Duodenal mucosa (tissue), 2 donors: Measurements from ENCODE around the gene FLT3.

Experiments
- H3K27ac ChIP-seq: one replicate; pipeline ENCODE4 v1.7.0; 2013; ENCODE audit warnings: low read depth, low read length
- H3K27me3 ChIP-seq, 2 donors: one replicate each; pipeline ENCODE4 v1.7.0; 2013; ENCODE audit warnings: low read length in 2 of 2, control low read depth in 1 of 2; ENCODE audit not compliant: insufficient read depth in 2 of 2, control insufficient read depth in 1 of 2
- H3K36me3 ChIP-seq, 2 donors: one replicate each; pipeline ENCODE4 v1.7.0; 2013; ENCODE audit warnings: low read length in 2 of 2, control low read depth in 1 of 2; ENCODE audit not compliant: insufficient read depth in 2 of 2, control insufficient read depth in 1 of 2
- H3K4me1 ChIP-seq, 2 donors: one replicate each; pipeline ENCODE4 v1.7.0; 2013; ENCODE audit warnings: low read length in 2 of 2, control low read depth in 1 of 2; ENCODE audit not compliant: insufficient read depth in 2 of 2, control insufficient read depth in 1 of 2
- H3K4me3 ChIP-seq, 2 donors: one replicate each; pipeline ENCODE4 v1.7.0; 2013; ENCODE audit warnings: low read length in 2 of 2, low read depth in 1 of 2
- H3K9ac ChIP-seq, 2 donors: one replicate each; pipeline ENCODE4 v1.7.0; 2013; ENCODE audit warnings: low read length in 2 of 2, low read depth in 1 of 2
- H3K9me3 ChIP-seq, 2 donors: one replicate each; pipeline ENCODE4 v1.7.0; 2013; ENCODE audit warnings: low read length in 2 of 2, control low read depth in 1 of 2; ENCODE audit not compliant: control insufficient read depth in 1 of 2

FLT3 gene

GRCh38 chr13:28047757-28048388 lies 52.5 kb downstream of the FLT3 start:
- Histone ChIP-seq H3K9ac (no peak overlapping the region), H3K27me3 (peaks cover 0 to 3% of the 10 kb centered on the region in 2 donors), H3K27ac (no peak overlapping the region), H3K4me1 (peaks cover 0 to 4% of the 10 kb centered on the region in 2 donors), H3K36me3 (no peaks in the 10 kb centered on the region), H3K4me3 (no peak overlapping the region), H3K9me3 (no peaks in the 10 kb centered on the region)

DNA sequence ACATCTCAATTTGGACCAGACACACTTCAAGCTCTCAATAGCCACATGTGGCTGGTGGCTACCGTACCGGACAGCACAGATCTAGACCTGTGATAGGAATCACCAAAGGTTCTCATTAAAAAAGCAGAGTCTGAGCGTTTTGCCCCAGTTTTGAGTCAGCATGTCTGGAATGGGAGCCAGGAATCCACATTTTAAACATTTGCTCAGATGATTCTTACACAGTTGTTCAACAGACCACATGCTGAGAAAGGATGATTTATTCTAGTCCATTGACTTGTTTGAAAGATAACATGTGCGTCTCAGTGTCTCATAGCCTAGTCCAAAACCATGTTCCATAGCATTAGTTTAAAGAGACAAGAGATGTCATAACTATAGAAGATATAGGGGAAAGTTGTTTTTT lies 53.4 kb downstream of the FLT3 start:
- Histone ChIP-seq H3K36me3 (no peaks in the 10 kb centered on the region), H3K27ac (no peak overlapping the region), H3K4me1 (peaks cover 0 to 4% of the 10 kb centered on the region in 2 donors), H3K4me3 (no peak overlapping the region), H3K27me3 (peaks cover 0 to 3% of the 10 kb centered on the region in 2 donors), H3K9me3 (no peaks in the 10 kb centered on the region), H3K9ac (no peak overlapping the region)

DNA sequence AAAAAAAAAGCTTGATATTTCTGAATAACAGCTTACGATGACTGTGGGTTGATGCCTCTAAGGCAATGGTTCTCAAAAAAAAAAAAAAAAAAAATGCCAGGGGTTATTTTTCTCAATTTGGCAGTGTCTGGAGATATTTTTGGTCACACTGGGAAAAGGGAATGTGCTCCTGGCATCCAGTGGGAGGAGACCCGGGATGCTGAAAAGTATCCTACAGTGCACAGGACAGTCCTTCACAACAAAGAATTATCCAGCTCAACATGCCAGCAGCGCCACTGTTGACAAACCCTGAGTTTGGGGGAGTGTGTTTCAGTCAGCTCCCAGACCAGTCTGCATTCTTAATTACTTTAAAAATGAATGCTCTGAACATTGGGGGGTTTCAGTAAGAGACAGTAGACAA lies 54.5 kb downstream of the FLT3 start:
- Histone ChIP-seq H3K4me1 (peaks cover 0 to 4% of the 10 kb centered on the region in 2 donors), H3K36me3 (no peaks in the 10 kb centered on the region)

GRCh38 chr13:28044608-28045007 lies 55.8 kb downstream of the FLT3 start:
- Histone ChIP-seq H3K27ac (no peak overlapping the region), H3K4me1 (no peaks in the 10 kb centered on the region), H3K27me3 (peaks cover 0 to 3% of the 10 kb centered on the region in 2 donors), H3K9me3 (no peaks in the 10 kb centered on the region), H3K4me3 (no peak overlapping the region), H3K9ac (no peak overlapping the region), H3K36me3 (no peaks in the 10 kb centered on the region)

More for the DNA sequence above, 54.5 kb downstream of the FLT3 start:
- H3K4me3 ChIP-seq = no peak overlapping the region
- H3K27ac ChIP-seq = no peak overlapping the region
- no peaks in the 10 kb centered on the region for H3K9me3 ChIP-seq
- no peak overlapping the region for H3K9ac ChIP-seq
- H3K27me3 ChIP-seq = peaks cover 0 to 3% of the 10 kb centered on the region in 2 donors

DNA sequence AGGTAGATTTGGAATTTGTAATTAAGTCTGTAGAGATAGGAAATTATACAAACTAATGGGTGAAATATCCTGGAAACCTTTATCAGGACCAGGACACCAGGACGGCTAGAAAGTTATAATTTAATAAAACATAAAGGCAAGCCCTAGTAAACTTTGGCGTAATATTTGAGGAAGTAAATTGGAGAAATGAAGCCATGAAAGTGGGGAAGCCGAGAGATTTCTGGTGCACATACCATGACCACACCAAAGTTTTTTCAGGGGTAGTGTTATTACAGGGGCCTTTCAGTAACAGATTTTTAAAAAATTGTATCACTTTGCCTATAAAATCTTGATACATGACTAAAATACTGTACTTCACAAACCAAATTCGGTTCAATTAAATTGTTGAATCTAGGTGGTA lies 57.2 kb downstream of the FLT3 start:
- no peak overlapping the region for H3K27ac ChIP-seq
- H3K4me3 ChIP-seq = no peak overlapping the region
- H3K4me1 ChIP-seq = no peaks in the 10 kb centered on the region
- no peaks in the 10 kb centered on the region for H3K27me3 ChIP-seq
- no peaks in the 10 kb centered on the region for H3K9me3 ChIP-seq
- H3K36me3 ChIP-seq = no peaks in the 10 kb centered on the region
- H3K9ac ChIP-seq = no peak overlapping the region

- Histone ChIP-seq H3K27me3 (no peaks in the 10 kb centered on the region), H3K4me3 (no peak overlapping the region), H3K9ac (no peak overlapping the region), H3K9me3 (no peaks in the 10 kb centered on the region), H3K36me3 (no peaks in the 10 kb centered on the region), H3K27ac (no peak overlapping the region), H3K4me1 (no peaks in the 10 kb centered on the region)
Measured at GRCh38 chr13:28041501-28041900, 58.9 kb downstream of the FLT3 start.

DNA sequence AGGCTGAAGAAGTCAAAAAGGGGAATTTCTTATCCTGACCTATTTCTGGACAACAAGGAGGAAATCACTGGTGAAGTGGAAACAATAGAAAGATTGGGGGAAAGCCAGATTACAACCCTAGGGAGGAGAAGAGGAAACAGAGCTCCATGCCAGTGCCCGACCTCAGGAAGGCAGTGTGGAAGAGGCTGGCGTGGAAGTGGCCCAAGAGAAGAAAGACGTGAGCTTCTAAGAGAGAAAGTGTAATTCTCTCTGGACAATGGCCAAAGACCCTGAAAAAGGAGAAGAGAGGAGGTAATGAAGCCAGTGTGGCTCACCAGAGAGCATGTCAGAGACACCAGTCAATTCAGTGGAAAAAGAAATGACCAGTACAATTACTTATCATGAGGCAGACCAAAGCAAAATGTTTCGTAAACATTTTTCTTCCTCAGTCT lies 59.3 kb downstream of the FLT3 start:
- no peaks in the 10 kb centered on the region for H3K36me3 ChIP-seq
- H3K27ac ChIP-seq = no peak overlapping the region
- H3K9me3 ChIP-seq = no peaks in the 10 kb centered on the region
- no peaks in the 10 kb centered on the region for H3K27me3 ChIP-seq
- H3K4me1 ChIP-seq = no peaks in the 10 kb centered on the region
- no peak overlapping the region for H3K9ac ChIP-seq
- H3K4me3 ChIP-seq = no peak overlapping the region

- Histone ChIP-seq H3K9me3 (no peaks in the 10 kb centered on the region), H3K9ac (no peak overlapping the region), H3K4me1 (no peaks in the 10 kb centered on the region), H3K27ac (no peak overlapping the region), H3K4me3 (no peak overlapping the region), H3K36me3 (no peaks in the 10 kb centered on the region), H3K27me3 (no peaks in the 10 kb centered on the region)
Measured at GRCh38 chr13:28037399-28037798, 63.0 kb downstream of the FLT3 start.

DNA sequence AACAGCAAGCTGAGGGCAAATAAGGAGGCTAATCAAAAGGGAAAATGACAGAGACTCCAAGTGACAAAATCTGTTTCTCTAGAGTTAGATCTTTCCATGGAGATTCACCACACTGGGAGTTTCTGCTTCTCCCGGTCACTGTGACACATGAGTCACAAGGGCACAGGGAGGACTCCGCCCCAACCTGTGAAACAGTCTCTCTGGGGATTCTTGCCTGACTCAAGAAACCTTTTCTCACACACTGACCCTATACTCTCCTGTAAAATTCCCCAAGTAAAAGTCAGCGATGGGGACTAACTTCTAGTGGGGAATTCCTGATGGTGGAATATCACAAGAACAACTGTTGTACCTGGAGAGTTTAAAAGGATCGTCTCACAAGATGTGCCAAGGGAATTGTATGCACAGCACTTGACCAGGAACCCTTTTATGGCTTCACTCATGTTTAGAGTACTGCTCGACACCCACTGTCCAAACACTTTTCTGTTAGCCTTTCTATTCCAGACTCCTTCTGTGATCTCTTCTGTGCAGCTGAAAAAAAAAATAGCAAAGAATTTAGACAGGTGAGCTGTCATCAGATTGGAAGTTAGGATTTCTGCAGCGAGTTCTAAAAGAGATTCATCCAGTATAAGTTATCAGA lies 65.1 kb downstream of the FLT3 start:
- Histone ChIP-seq H3K4me3 (no peak overlapping the region), H3K27me3 (no peaks in the 10 kb centered on the region), H3K9ac (no peak overlapping the region)

DNA sequence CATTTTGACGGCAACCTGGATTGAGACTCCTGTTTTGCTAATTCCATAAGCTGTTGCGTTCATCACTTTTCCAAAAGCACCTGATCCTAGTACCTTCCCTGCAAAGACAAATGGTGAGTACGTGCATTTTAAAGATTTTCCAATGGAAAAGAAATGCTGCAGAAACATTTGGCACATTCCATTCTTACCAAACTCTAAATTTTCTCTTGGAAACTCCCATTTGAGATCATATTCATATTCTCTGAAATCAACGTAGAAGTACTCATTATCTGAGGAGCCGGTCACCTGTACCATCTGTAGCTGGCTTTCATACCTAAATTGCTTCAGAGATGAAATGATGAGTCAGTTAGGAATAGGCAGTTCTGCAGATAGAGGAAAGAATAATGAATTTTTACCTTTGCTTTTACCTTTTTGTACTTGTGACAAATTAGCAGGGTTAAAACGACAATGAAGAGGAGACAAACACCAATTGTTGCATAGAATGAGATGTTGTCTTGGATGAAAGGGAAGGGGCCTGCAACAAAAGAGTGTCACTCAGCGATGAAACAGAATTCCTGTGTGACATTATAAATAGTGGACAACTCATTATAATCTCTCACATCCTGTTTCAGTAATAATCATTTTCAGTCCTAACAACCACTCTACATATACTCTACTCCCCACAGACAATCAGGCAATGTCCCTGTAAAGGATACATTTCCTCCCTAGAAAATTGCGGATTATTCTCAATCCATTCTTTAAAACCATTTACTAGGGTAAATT lies 66.3 kb downstream of the FLT3 start:
- no peak overlapping the region for H3K4me3 ChIP-seq
- no peak overlapping the region for H3K27ac ChIP-seq
- H3K9me3 ChIP-seq = no peaks in the 10 kb centered on the region
- H3K4me1 ChIP-seq = no peaks in the 10 kb centered on the region
- no peaks in the 10 kb centered on the region for H3K36me3 ChIP-seq
- H3K9ac ChIP-seq = no peak overlapping the region
- no peaks in the 10 kb centered on the region for H3K27me3 ChIP-seq

More for the DNA sequence above, 65.1 kb downstream of the FLT3 start:
- no peaks in the 10 kb centered on the region for H3K4me1 ChIP-seq
- no peaks in the 10 kb centered on the region for H3K9me3 ChIP-seq
- no peaks in the 10 kb centered on the region for H3K36me3 ChIP-seq
- H3K27ac ChIP-seq = no peak overlapping the region
